ENCODE data around the gene OSBPL1A.
"Not testable (repeated sequence)": the region's sequence is repeated elsewhere in the genome, so short reads cannot be mapped to it uniquely, and the experiment has no call there.

OSBPL1A gene

DNA sequence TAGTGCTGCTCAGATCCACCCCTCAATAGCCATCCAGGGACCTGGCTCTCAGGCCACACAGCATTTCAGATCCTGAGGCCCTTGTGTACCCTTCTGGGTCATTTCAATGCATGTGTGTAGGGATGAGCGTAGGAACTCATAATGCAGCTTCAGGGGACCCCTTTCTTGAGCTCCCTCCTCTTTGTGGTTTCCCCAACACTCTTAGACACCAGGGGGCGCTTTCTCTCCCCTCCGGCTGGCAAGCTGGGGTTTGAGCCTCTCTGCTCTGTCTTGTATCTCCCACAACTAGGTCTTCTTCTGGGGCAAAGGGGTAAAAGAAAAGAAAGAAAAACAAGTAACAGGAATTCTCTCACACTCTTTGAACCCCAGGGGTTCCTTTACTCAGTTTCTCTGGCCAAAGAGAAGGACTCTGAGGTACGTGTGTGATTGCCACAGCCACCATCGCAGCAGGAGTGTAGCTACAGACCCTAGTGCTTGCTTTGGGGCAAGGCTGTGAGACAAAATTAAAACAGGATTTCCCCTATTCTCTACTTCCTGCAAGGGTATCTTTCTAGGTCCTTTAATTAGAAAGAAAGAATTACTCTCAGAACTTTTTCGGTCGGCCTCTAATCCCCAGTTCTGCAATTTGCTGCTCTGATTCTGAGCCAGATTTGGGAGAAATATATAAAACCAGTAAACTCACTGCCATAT lies 220.8 kb downstream of the OSBPL1A start:
- DNase-seq, result no peak

DNA sequence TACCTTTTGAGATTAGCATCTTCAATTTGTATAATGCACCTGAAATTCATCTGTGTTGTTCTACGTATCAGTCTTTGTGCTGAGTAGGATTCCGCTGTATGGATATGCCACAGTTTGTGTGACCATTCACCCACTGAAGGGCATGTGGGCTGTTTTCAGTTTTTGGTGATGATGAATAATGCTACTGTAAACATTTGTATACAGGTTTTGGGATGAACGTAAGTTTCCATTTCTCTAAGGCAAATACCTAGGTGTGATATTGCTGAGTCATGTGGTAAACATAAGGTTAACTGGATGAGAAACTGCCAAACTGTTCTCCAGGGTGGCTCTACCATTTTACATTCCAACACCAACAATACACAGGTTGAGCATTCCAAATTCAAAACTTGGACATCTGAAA lies 223.6 kb downstream of the OSBPL1A start:
- no peak for DNase-seq

- no peak for DNase-seq
Observed at GRCh38 chr18:24170360-24170759, 227.3 kb downstream of the OSBPL1A start.

DNA sequence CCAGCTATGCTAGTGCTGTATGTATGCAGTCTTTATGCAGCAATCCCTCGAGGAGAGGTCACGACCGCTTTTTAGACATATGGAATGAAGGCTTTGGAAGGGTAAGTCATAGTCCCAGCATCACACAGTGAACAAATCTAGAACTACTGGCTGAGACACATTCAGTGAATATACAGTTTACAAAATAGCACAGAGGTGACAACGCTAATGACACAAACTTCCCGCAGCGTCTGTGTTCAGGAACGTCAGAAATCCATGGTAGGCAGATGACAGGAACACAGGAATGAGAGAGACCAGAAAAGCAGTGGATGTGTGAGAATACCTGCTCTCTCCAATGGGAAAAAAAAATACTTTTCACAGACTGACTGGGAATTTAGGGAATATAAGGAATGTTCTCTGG lies 229.1 kb downstream of the OSBPL1A start:
- DNase-seq, result no peak

DNA sequence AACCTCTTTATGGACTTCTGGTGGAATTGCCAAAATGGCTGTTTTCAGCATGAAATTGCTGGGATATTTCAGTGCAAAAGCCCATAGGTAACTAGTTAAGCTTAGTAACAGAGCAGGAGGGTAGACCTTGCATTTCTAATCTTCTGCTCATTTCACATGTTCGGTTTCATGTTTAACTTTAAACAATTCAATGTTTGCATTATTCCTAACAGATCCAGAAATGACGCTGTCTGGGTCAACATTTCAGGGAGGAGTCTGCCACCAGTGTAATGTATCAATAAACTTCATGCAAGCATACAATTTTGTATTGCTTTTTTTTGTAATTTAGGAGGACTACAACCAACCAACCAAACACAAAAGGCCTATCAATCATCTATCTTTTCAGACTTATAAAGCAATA lies 236.3 kb downstream of the OSBPL1A start:
- no peak for DNase-seq

DNA sequence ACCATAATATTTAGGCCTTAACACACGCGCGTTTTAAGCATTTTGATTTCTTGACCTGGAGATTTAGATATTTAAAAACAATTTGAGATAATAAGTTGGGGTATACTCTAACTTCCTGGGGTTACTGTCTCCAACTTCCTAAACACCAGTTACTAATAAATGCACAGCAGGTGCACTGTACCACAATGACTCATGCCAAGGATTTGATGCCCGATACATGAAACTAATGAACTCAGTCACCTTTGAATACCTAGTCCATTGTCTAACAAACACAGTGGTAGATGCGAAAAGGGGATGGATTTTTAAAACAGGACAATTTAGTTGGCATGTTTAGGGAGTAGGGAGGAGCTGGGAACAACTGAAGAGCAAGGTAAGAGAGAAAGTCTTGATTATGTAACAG lies 237.5 kb downstream of the OSBPL1A start:
- no peak for DNase-seq

DNA sequence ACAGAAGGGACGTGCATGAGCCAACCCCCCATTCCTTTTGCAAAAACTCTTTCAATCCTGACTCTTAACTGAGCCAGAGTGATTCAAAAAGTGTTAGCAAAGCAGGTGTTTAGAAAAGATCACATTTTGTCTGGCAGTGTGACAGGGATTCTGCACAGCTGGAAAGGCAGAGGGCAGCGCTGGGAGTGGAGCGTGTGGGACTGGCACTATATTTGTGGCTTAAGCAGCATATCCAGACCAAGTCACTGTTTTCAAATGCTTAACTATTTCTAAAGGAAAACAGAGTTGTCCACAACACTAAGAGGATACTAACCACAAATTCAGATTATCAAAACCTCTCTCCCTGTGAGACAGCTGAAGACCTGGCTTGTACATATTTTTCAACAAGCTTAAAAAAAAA lies 239.8 kb downstream of the OSBPL1A start:
- no peak for DNase-seq

DNA sequence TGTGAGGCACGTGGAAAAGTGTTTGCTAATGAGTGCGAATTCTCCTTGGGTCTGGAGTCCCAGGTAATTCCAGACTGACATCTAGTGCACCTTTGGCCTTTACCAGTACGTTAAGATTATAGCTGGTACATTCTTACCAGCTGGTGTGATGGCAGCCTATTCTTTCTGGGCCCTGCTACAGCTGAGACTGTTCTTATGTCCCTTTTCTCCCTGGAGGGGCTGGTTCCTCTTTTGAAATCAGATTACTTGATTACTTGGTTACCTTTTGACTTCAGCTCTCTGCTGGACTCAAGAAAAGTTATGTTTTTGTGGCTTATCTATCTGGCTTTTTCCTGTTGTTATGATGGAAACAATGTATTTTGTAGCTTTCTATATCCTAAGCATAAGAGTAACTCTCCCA lies 244.2 kb downstream of the OSBPL1A start:
- no peak for DNase-seq

DNA sequence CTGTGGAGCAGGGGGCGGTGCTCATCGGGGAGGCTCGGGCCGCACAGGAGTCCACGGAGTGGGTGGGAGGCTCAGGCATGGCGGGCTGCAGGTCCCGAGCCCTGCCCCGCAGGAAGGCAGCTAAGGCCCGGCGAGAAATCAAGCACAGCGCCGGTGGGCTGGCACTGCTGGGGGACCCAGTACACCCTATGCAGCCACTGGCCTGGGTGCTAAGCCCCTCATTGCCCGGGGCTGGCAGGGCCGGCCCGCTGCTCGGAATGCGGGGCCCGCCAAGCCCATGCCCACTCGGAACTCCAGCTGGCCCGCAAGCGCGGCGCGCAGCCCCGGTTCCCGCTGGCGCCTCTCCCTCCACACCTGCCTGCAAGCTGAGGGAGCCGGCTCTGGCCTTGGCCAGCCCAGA lies 248.0 kb downstream of the OSBPL1A start:
- DNase-seq, result not testable (repeated sequence)

DNA sequence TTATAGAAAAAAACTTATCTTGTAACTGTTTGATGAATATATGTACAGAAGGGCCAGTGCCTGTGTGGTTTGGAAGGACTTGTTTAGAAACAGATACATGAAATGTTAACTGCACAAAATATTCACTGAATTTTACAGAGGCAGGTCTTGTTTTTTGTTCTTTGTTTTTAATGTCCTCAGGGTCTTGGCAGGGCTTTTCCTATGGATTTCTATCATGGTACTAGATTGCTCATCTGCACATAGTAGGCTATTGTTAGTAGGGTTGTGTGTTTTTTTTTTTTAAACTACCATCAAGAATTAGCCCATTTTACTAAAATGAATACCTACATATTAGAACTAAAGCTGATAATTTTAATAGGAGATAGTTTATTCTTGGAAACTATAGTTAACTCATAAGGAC lies 255.2 kb downstream of the OSBPL1A start:
- DNase-seq, result no peak

DNA sequence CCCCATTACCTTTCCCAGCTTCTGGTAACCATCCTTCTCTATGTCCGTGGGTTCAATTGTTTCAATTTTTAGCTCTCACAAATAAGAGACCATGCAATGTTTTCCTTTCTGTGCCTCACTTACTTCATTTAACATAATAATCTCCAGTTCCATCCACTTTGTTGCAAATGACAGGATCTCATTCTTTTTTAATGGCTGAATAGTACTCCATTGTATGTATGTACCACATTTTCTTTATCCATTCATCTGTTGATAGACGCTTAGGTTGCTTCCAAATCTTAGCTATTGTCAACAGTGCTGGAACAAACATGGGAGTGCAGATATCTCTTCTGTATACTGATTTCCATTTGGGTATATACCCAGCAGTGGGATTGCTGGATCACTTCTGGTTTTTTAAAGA lies 256.9 kb downstream of the OSBPL1A start:
- DNase-seq, result no peak

DNA sequence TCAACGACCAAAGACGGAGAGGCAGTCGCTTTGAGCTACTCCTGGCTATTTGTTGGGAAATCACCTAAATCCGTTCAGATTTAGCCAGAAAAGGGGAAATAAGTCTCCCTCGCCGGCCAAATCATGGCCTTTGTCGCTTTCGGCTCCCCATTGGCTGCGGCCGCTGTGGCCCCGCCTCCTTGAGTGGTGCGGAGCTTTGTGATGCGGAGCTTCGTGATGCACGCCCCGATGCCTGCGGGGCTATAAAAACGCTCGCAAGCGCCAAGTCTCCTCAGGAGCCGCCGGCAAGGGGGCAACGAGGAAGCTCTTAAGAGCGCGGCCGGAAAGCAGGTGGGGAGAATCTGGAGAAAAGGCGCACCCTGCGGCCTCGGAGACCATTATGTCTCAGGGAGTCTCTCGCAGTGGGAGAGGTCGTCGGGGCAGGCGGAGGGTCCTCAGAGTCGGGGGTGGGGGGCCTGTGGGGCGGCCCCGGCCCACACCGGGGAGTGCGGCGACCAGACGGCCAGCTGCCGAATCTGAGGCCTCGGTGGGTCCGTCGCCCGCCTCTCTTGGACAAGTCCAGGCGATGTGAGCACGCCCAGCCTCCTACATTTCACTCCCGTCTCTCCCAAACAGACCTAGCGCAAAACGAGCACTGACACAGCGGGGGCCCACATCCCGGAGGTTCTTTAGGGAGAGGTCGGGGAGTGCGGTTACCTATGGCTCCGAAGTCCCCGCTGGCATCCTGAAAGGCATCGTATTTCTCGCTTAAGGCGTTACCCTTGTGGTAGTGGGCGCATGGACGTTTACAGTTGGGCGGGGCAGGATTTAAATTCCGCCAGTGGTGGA lies 258.6 kb downstream of the OSBPL1A start, which contains the start of gene CABYR:
Gene CABYR, plus strand, starts transcription at position 274 of the 828 bp plus-strand sequence. CDS start 4,053 bp downstream, outside the sequence.
- peak; percentile 44 for DNase-seq

GRCh38 chr18:24138409-24138788 lies 259.2 kb downstream of the OSBPL1A start:
- no peak for DNase-seq

DNA sequence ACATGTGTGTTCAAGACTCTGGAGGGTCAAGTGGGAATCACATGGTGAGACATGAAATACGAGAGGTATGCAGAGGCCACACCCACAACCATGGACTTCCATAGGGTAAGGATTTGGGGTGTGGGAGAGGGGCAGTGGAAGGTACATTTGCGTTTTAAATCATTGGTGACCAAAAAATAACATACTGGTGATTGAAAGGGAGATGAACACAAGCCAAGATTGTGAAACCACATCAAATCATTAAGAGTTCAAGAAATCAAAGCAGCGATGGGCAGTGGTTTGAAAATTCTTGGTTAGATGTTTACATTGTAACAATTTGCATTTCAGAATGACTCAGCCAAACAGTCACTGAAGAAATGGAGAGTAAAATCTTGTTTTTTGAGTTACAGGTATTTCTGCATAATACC lies 260.7 kb downstream of the OSBPL1A start:
- DNase-seq, result no peak

- no peak for DNase-seq
Observed at GRCh38 chr18:24130494-24130893, 267.1 kb downstream of the OSBPL1A start.

DNA sequence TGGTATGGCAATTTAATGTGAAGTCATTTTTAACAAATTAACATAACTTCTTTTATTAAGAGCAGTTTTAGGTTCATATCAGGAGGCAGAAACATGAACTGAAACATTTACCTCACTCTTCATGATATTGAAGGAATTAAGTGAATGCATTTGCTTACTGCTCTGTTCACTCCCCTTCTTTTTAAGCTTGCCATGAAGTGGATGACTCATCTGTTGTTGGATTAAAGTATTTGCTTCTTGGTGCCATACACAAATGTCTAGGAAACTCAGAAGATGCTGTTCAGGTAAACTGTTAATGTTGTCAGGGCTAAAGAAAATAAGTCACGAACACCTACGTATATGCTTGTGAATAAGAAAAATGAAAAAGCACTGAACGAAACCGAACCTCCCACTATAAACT lies 268.9 kb downstream of the OSBPL1A start:
- DNase-seq, result no peak

GRCh38 chr18:24127735-24128134 lies 269.9 kb downstream of the OSBPL1A start:
- DNase-seq, result no peak

DNA sequence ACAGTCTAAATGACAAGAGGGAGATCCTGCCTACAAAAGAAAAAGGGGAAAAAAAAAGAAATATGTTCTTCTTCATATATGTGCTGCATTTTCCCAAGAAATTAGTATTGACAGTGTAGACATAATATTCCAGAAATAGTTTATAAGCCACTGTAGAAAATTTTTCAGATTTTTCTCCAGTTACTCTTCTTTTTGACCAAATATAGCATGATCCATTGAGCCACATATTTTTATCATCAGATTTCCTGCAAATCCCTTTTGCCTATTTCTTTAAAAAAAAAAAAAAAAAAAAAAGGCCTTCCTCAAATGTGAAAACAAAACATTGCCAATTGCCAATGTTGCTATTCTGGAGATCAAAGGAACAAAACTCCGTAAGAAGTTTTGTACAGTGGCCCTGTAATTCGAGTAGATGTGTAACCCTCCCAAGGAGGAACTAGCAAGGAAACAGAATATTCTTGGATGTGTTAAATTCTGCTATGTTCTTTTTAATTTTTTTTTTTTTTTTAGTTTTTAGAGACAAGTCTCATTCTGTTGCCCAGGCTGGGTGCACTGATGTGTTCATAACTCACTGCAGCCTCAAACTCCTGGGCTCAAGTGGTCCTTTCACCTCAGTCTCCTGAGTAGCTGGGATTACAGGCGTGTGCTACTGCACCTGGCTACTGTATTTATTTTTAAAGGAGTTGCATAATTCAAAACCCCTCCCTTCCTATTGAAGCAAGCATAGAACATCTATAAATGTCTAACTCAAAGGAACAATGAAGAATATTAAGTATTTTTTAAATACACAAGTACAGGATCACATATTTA lies 271.3 kb downstream of the OSBPL1A start:
- DNase-seq, result no peak

- DNase-seq, result no peak
Observed at GRCh38 chr18:24121625-24122024, 276.0 kb downstream of the OSBPL1A start.

DNA sequence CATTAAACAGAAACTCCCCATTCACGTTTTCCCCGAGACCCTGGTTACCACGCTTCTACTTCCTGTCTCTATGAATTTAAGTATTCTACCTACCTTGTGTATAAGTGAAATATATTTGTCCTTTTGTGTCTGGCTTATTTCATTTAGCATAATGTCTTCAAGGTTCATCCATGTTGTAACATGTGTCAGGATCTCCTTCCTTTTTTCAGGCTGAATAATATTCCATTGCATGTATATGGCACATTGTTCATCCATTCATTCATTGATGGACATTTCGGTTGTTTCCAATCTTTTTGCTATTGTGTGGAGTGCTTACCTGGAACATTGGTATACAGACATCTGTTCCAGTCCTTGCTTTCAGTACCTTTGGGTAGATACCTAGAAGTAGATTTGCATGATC lies 276.9 kb downstream of the OSBPL1A start:
- no peak for DNase-seq

- peak; percentile 16 for DNase-seq
Observed at GRCh38 chr18:24118750-24119577, 278.7 kb downstream of the OSBPL1A start.

- no peak for DNase-seq
Observed at GRCh38 chr18:24115628-24116027, 282.0 kb downstream of the OSBPL1A start.

Measured in NCI-H446 treated with DMSO at 0.1 percent for 48 hours (cell line).